K562 (cell line): Measurements from ENCODE around the gene PDE6D. TPM values are rescaled to one million over a fixed set of nuclear protein-coding genes. Genes with fewer than 3 reads are reported as not detected.

ENCODE experiments used
- CBX2 ChIP-seq: fragments of 200-600 bp; sonication (generic); IDR thresholded peaks from one replicate; pipeline ENCODE4 v1.6.1; 2012; ENCODE audit warnings: mild to moderate bottlenecking, low read length, inconsistent platforms; ENCODE audit not compliant: insufficient read depth, poor library complexity, severe bottlenecking
- CHD4 ChIP-seq: fragments of 200-600 bp; sonication (generic); IDR thresholded peaks from 3 replicates; pipeline ENCODE4 v1.6.1; 2012; ENCODE audit warnings: low read depth, mild to moderate bottlenecking, mixed read lengths, low read length, inconsistent platforms; ENCODE audit not compliant: insufficient read depth, insufficient replicate concordance, poor library complexity, severe bottlenecking
- E2F6 ChIP-seq, 2 experiments: IDR thresholded peaks; 2 replicates each; pipeline ENCODE4 v1.6.1; 2011; ENCODE audit warnings: borderline replicate concordance in 1 of 2, control low read depth in 1 of 2, low read depth in 1 of 2, low read length in 1 of 2, mild to moderate bottlenecking in 1 of 2, mixed read lengths in 1 of 2, moderate library complexity in 1 of 2; ENCODE audit not compliant: insufficient read depth in 1 of 2, insufficient read length in 1 of 2, poor library complexity in 1 of 2, severe bottlenecking in 1 of 2; ENCODE audit errors: extremely low read depth in 1 of 2
- FOS ChIP-seq: IDR thresholded peaks from 3 replicates; pipeline ENCODE4 v1.6.1; 2011; ENCODE audit not compliant: insufficient read length; ENCODE audit errors: extremely low read depth
- FOXA1 ChIP-seq: fragments of 450-650 bp; IDR thresholded peaks from 2 replicates; pipeline ENCODE4 v1.6.1; 2016; ENCODE audit warnings: mild to moderate bottlenecking, borderline replicate concordance
- HMGN3 ChIP-seq: IDR thresholded peaks from 2 replicates; pipeline ENCODE4 v1.6.1; 2011; ENCODE audit warnings: borderline replicate concordance, low read depth, mild to moderate bottlenecking, mixed read lengths, low read length; ENCODE audit not compliant: insufficient read length; ENCODE audit errors: extremely low read depth
- MAZ ChIP-seq, 2 experiments: fragments of 450-650 bp in 1 of 2; sonication (generic) in 1 of 2; formaldehyde crosslinking; IDR thresholded peaks in 1 of 2; conservative IDR thresholded peaks in 1 of 2; 2 replicates each; pipeline versions ENCODE4 v1.4.0 to v1.5.0; 2020; ENCODE audit warnings: mild to moderate bottlenecking in 1 of 2, missing genetic modification reagents in 1 of 2
- MBD2 ChIP-seq: sonication (generic); IDR thresholded peaks from 2 replicates; pipeline ENCODE4 v1.6.1; 2016; ENCODE audit warnings: low read depth, borderline replicate concordance
- MTA3 ChIP-seq: fragments of 450-650 bp; formaldehyde crosslinking; IDR thresholded peaks from 2 replicates; pipeline ENCODE4 v1.6.1; 2017; ENCODE audit warnings: mild to moderate bottlenecking, borderline replicate concordance
- OTX1 ChIP-seq: fragments of 450-650 bp; formaldehyde crosslinking; IDR thresholded peaks from 2 replicates; pipeline ENCODE4 v1.4.0; 2022; ENCODE audit warnings: mild to moderate bottlenecking
- RNF219 ChIP-seq: fragments of 250-450 bp; sonication (Bioruptor Pico); IDR thresholded peaks from 2 replicates; pipeline ENCODE4 v1.5.0; 2022; ENCODE audit warnings: mild to moderate bottlenecking
- SMARCA5 ChIP-seq: fragments of 450-650 bp; IDR thresholded peaks from 2 replicates; pipeline ENCODE4 v1.6.1; 2016
- U2AF1 ChIP-seq: fragments of 200-400 bp; formaldehyde crosslinking; optimal IDR thresholded peaks from 2 replicates; pipeline ENCODE3; 2017; ENCODE audit warnings: mild to moderate bottlenecking, low read depth, low read length, moderate library complexity
- ZBTB12 ChIP-seq: fragments of 250-450 bp; sonication (Bioruptor Pico); IDR thresholded peaks from 2 replicates; pipeline ENCODE4 v1.4.0; 2020
- ZNF212 ChIP-seq: fragments of 450-650 bp; formaldehyde crosslinking; IDR thresholded peaks from 2 replicates; pipeline ENCODE4 v1.4.0; 2020; ENCODE audit warnings: mild to moderate bottlenecking
- ZSCAN32 ChIP-seq: fragments of 450-650 bp; formaldehyde crosslinking; IDR thresholded peaks from 2 replicates; pipeline ENCODE4 v1.4.0; 2020; ENCODE audit warnings: mild to moderate bottlenecking, moderate library complexity
- polyA plus RNA-seq, 8 experiments: library from polyadenylated mRNA; depleted of rRNA in 4 of 8; stranded (reverse) in 5 of 8; unstranded in 3 of 8; fragments of >200 nt; fragmentation: Nextera tagmentation in 2 of 8; fragmentation: Illumina TruSeq in 1 of 8; extraction: Ambion mirVana in 2 of 8; extraction: Trizol in 1 of 8; gene quantifications; 2 replicates each; pipeline versions ENCODE4 v1.2.1 to v1.2.3, GENCODE V29; 2011 to 2014; ENCODE audit warnings: inconsistent platforms in 1 of 8, missing spikeins in 1 of 8
- total RNA-seq, 7 experiments: library from RNA; depleted of rRNA in 6 of 7; stranded (reverse); fragments of >200 nt in 6 of 7; fragmentation: Illumina TruSeq in 2 of 7; extraction: Trizol in 2 of 7; gene quantifications; 2 replicates each; pipeline versions ENCODE4 v1.2.1 to v1.2.3, GENCODE V29; 2011 to 2021; ENCODE audit warnings: low replicate concordance in 1 of 7
- TF ChIP-seq, protein P1 (sequence below): sonication (generic); formaldehyde crosslinking; IDR thresholded peaks from 2 replicates; pipeline ENCODE4 v1.8.1; 2023; ENCODE audit warnings: mild to moderate bottlenecking, missing genetic modification reagents
- TF ChIP-seq, protein P2 (sequence below): fragments of 450-650 bp; IDR thresholded peaks from 2 replicates; pipeline ENCODE4 v1.6.1; 2018; ENCODE audit warnings: mild to moderate bottlenecking, low read depth; ENCODE audit not compliant: partially characterized antibody

The PDE6D gene
- total and polyA plus RNA-seq, 9 of the 15 experiments (the other 6 are each of a cell fraction or from before 2014, with no cell fraction given), result 0.65 to 11.6 (median 7.0) TPM

DNA sequence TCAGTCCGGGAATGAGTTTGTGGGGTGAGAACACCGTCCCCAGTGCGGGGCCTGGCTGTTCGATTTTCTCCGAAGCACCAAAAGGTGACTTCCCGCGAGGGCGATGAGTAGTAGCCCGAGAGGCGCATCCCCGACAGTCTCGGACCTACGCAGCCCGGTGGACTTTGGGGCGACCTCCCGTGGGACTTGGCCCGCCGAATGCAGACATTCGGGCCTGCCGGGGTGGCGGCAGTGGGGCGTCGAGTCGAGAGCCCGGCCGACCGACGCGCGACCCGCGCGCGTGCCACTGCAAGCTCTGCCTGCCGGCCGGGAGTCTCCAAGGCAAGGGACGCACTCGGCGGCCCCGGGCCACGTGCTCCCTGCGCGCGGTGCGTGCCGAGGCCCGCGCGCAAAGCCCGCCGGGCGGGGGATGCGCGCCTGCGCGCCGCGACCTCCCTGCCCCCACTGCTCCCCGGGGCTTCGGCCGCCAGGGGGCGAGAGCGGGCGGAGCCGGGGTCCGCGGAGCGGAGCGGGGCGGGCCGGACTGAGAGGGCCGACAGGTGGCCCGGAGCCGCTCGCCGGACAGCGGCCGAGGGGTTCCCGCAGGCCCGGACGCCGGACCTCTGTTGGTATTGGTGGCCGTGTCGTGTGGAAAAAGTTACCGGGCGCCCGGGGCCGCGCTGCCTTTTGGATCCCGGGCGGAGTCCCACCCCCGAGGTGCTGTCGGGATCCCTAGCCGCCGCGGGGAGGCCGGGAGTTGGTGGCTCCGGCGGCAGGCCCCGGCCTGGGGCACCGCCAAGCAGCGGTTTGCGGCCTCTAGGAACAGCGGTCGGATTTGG, 70.9 kb downstream of the PDE6D start (continued):
- TF ChIP-seq, protein P1, sequence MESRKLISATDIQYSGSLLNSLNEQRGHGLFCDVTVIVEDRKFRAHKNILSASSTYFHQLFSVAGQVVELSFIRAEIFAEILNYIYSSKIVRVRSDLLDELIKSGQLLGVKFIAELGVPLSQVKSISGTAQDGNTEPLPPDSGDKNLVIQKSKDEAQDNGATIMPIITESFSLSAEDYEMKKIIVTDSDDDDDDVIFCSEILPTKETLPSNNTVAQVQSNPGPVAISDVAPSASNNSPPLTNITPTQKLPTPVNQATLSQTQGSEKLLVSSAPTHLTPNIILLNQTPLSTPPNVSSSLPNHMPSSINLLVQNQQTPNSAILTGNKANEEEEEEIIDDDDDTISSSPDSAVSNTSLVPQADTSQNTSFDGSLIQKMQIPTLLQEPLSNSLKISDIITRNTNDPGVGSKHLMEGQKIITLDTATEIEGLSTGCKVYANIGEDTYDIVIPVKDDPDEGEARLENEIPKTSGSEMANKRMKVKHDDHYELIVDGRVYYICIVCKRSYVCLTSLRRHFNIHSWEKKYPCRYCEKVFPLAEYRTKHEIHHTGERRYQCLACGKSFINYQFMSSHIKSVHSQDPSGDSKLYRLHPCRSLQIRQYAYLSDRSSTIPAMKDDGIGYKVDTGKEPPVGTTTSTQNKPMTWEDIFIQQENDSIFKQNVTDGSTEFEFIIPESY (CRISPR knock-in tag), result peak; percentile 25; the same call in 1 of the 2 replicates
- TF ChIP-seq ZNF212 (CRISPR knock-in tag) (no peak), MAZ (CRISPR knock-in tag; conservative IDR thresholded peaks at IDR 0.05 in 1 of 2, IDR thresholded peaks at IDR 0.05 in 1 of 2) (peak; percentile 39 to 78; a peak in 3 of 4 replicates), RNF219 (CRISPR knock-in tag) (no peak), FOS (no peak), FOXA1 (no peak), CBX2 (no peak), HMGN3 (peak; percentile 95), ZSCAN32 (no peak), CHD4 (no peak), OTX1 (no peak), MTA3 (no peak), E2F6 (IDR thresholded peaks at IDR 0.05; ENCODE audit: borderline replicate concordance in 1 of 2, extremely low read depth in 1 of 2, insufficient read depth in 1 of 2, insufficient read length in 1 of 2, low read depth in 1 of 2, low read length in 1 of 2, poor library complexity in 1 of 2, severe bottlenecking in 1 of 2) (peak; percentile 99 to 100), SMARCA5 (no peak), MBD2 (no peak), U2AF1 (peak; percentile 10), ZBTB12 (no peak)
- TF ChIP-seq, protein P2, sequence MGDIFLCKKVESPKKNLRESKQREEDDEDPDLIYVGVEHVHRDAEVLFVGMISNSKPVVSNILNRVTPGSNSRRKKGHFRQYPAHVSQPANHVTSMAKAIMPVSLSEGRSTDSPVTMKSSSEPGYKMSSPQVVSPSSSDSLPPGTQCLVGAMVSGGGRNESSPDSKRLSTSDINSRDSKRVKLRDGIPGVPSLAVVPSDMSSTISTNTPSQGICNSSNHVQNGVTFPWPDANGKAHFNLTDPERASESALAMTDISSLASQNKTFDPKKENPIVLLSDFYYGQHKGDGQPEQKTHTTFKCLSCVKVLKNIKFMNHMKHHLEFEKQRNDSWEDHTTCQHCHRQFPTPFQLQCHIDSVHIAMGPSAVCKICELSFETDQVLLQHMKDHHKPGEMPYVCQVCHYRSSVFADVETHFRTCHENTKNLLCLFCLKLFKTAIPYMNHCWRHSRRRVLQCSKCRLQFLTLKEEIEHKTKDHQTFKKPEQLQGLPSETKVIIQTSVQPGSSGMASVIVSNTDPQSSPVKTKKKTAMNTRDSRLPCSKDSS, result no peak
